ENCODE results near the gene MRPL46.
A peak's percentile ranks its signal among the peaks of the same experiment; 100 is the strongest.
"Not testable (repeated sequence)": the region's sequence is repeated elsewhere in the genome, so short reads cannot be mapped to it uniquely, and the experiment has no call there.

MRPL46 gene

DNA sequence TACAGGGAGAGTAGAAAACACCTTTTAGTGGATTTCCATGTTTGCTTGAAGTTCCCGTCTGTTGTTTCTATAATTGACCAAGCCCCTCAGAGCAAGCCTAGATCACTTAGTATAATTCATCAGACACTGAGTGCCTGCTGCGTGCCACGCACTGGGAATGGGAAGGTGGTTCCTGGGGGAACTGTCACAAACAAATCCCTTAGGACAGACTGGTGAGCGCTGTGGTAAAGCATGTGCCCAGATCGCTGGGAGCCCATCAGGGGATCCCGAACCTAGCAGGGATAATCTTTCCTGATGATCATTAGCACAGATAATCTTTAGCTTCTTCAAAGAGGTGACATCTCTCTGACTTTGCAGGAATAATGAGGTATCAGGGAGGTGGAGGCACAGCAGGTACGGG, 9.9 kb upstream of the MRPL46 start:
- no peak for DNase-seq

GRCh38 chr15:88476635-88477060, 9.5 kb upstream of the MRPL46 start:
- DNase-seq = no peak

DNA sequence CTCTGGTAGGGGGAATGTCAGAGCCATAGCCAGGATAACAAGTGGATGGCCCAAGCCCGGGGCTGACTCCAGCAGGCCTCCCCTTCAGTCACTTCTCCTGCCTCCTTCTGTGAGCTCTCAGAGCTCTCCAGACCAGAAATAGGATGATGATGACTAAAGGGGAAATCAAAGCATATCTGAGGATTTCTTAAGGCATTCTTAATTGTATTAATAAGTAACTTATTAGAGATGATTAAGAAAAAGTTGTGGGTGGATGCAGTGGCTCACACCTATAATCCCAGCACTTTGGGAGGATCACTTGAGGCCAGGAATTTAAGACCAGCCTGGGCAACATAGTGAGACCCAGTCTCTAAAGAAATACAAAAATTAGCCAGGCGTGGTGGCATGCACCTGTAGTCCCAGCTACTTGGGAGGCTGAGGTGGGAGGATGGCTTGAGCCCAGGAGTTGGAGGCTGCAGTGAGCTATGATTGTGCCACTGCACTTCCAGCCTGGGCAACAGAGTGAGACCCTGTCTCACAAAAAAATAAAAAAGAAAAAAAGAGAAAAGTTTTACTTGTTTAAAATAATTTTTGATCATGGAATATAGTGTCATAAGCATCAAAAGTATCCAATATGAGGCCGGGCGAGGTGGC, 6.6 kb upstream of the MRPL46 start:
- DNase-seq = not testable (repeated sequence)

DNA sequence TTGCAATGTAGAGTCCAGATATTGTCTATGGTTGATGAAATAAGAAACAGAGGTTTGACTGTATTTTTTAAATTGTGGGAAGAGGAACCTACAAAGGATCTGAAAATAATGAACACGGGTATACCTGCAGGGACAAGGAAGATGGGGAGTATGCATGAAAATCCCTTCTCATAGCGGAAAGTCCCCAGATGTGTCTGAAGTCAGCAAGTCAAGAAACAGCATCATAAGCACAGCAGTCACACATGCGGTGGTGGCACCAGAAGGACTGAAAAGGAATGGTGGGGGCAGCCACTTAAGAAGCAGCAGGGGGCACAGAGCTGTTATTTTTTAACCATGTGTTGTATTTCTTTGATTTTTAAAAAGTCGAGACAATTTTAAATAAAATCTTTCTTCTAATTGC, 5.0 kb upstream of the MRPL46 start:
- DNase-seq = no peak

GRCh38 chr15:88470625-88471372, 3.6 kb upstream of the MRPL46 start:
- DNase-seq = no peak

GRCh38 chr15:88469321-88469720, 2.1 kb upstream of the MRPL46 start:
- DNase-seq = no peak

GRCh38 chr15:88468721-88469120, 1.5 kb upstream of the MRPL46 start:
- not testable (repeated sequence) for DNase-seq

DNA sequence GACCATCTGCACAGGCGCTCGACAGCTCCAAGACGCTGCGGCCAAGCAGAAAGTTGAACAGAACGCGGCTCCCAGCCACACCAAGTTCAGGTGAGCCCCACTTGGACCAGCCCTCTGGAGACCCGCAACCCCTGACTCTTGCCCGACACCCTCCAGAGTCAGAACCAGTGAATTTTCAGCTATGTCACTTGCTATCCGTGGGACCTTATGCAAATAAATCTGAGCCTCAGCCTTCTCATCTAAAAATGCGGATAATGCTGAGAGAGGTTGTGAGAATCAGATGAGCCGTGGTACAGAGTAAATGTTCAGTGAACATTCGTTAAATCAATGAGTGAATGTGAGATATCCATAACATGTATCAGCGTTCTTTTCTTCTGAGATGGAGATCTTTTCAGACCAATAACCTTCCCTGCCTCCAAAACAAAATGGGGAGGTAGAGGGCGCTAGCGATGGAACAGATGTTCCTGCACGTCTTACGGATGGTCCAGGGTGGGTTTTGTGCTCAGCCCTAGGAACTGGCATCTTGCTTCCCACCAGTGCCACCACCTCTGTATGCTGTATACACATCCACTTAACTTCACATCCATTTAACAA, 844 bp upstream of the MRPL46 start:
- no peak for DNase-seq

- peak; percentile 52 for DNase-seq
Measured at GRCh38 chr15:88465633-88466224, 1.5 kb downstream of the MRPL46 start.

- no peak for DNase-seq
Measured at GRCh38 chr15:88463870-88464532, 3.2 kb downstream of the MRPL46 start.

GRCh38 chr15:88456733-88457132, 10.5 kb downstream of the MRPL46 start:
- no peak for DNase-seq

DNA sequence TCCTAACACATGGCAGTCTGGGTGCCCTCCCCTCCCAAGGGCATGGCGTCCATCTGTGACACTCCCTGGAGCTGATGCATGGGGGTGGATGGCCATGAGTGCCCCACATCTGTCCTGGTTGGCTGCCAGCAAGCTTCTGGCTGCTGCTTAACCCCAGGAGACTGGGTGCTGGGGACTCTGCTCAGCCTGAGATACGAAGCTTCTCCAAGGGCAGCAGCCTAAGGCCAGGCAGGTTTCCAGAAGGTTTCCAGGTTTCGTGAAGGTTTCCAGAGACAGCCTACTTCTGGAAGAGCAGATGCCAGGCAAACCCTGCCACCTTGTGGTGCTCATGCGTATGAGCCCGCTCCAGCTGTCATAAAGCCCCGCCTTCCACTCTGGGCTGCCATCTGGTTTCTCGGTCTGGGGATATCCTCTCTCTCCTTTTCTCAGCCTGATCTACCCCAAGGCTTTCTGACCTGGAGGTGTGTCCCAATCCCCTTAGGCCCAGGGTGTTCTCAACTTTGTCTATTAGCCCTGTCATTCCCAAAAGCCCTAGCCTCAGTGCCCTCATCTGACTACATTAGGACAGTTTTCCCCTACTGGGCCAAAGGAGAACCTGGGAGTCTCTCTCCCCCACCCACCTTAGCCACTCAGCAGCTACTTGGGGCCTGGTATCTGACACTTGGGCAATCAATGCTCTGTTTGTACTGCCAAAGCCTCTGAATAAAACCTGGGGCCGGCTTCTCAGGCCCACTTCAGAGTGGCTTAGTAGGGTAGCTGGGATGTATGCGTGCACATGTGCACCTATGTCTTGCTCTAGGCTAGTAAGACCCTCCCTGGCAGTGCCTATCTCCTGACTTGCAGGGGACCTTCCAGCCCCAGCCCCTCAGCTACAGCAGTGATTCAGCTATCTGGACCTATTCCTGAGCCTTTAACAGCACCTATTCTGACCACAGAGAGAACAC, 12.0 kb downstream of the MRPL46 start:
- DNase-seq = peak; percentile 25

DNA sequence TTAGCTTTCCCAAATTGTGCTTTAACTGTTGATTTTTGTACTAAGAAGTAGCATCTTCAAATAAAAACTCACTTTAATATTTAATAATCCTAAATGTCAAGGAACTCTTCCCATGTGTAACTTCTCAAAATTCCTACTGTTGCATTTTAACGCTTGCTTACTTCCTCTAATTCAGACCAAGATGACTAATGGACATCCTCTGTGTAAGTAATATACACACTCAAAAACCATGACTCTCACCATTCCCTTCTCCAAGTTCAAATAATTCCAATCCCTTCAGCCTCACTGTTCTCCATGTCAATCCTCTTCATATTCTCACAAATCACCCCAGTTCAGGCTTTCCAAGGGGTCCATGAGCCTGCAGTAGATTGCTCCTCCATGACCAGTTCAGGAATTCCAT, 13.0 kb downstream of the MRPL46 start:
- DNase-seq = no peak

- DNase-seq = no peak
Measured at GRCh38 chr15:88453651-88454050, 13.5 kb downstream of the MRPL46 start.

- DNase-seq = peak; percentile 80
Measured at GRCh38 chr15:88450125-88450798, 16.9 kb downstream of the MRPL46 start.

DNA sequence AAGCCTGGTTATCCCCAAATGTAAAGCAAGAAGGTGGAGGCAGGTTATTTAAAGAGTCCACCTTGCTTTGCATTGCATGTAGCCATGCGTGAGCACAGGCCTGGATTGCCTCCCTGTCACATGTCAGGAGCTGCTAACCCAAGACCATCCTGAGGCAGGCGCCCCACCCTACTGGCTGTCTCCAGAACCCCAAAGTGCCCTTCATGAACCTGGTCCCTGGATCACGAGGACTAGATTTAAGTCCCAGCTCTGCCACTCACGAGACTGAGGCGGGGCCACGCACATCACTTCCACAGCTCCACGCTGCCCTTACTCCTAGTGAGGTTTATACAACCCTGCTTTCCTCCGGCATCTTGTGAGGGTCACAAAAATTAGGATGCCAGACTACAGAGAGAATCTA, 17.6 kb downstream of the MRPL46 start:
- no peak for DNase-seq

GRCh38 chr15:88448991-88449461, 18.2 kb downstream of the MRPL46 start:
- no peak for DNase-seq

GRCh38 chr15:88447741-88448140, 19.4 kb downstream of the MRPL46 start:
- no peak for DNase-seq

DNA sequence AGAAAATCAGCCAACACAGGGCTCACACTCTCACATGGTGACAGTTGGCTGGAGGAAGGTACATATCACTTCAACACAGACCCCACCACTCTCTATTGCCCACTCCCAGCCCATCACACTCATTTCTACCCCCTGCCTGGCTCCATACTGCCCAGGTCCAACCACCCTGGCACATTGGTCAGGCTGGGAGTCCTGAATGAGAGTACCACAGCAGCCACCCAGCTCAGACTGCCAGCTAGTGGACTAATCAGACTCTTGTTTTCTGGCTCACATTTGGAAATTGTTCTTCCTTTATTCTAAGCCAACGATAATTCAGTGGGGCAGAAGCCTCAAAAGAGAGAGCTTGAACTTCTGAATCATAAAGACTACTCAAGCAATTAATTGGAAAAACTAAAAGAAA, 20.0 kb downstream of the MRPL46 start:
- no peak for DNase-seq

DNA sequence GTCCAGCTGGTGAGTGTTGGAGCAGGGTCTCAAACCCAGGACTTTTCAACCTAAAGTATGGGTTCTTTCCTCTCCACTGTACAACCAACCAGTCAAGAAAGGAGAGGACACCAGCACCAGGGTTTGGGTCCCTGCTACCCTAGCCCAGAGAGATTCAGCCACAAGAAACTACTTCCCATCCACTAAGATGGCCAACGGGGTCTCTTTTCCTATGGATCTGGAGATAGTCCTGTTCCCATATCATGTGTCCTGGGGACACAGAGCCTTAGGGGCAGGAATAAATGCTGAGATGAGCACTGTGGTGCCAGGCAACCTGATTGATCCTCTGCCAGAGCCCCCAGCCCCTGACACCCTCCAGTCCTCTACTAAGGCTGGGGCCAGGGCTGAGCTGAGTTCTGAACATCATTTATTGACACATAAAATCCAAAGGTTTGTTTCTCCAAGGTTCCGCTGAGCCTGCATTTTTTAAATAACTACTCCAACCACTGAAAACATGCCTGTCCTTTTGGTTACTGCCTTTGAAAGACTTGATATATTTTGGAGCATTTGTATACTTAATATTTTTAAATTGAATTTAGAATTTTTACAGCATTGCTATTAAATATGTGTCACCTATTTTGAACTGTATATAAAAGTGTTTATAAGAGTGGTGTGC, 26.0 kb downstream of the MRPL46 start:
- no peak for DNase-seq

DNA sequence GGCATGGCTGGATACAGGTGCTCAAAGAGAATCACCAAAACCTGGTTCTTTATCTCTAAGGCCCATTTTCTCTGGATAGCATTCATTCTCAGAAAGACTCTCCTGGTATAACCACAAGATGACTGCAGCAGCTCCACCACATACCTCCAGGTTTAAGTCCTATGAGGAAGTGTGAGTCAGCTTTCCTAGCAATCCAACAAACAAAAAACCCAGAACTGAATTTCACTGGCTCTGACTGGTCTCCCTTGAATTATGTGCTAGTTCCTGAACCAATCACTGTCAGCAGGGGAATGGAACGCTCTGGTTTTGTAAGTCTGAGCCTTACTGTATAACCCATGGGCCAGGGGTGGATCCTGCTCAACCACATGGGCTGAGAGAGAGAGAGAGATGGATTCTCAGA, 27.2 kb downstream of the MRPL46 start:
- no peak for DNase-seq

Measured in stimulated activated CD4-positive, alpha-beta T cell treated with anti-CD3 and anti-CD28 coated beads, Interleukin-1b, Interleukin-23, amount 100 ng/mL, for 48 hours (primary cell).